Measurements from ENCODE around the gene MYLK.

MYLK gene

DNA sequence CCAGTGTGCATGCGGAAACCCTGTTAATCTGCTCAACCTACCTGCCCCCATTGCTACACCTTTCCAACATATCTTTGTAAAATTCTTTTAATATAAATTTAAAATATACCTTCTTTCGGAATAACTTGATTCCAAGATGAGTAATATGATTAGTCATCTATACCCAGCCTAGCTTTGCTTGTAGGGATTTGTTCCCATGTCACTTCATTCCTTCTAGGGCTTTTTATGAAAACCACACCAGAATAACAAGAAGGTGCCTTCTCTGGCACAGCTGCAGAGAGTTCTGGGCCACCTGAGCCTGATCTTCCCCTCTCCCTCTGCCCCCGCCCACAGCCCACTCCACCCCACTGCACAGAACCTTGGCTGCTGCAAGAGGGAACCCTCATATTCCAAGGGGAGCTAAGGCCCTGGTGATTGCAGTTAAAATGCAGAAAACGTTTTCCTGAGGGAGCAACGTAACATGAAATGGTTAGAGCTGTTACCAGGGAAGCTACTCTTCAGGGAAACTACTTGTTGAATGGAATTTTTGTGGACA is 260.7 kb downstream of the MYLK start:
- TF ChIP-seq CTCF (IDR thresholded peaks at IDR 0.05; ENCODE audit: poor library complexity, severe bottlenecking) = no peak
- no peaks in the 10 kb centered on the region for H3K9me3 ChIP-seq (ENCODE audit: severe bottlenecking)
- ATAC-seq (ENCODE audit: low read depth) = peak; percentile 62
- DNase-seq (ENCODE audit: low spot score) = no peak
- H3K27ac ChIP-seq (ENCODE audit: poor library complexity, severe bottlenecking) = peak overlapping the region; percentile 44
- peaks cover 29% of the 10 kb centered on the region for H3K4me1 ChIP-seq (ENCODE audit: insufficient read depth, poor library complexity, severe bottlenecking)
- H3K27me3 ChIP-seq (ENCODE audit: insufficient read depth, poor library complexity, severe bottlenecking) = no peaks in the 10 kb centered on the region
- no peak overlapping the region for H3K4me3 ChIP-seq (ENCODE audit: severe bottlenecking)
- no peaks in the 10 kb centered on the region for H3K36me3 ChIP-seq (ENCODE audit: low read depth)

GRCh38 chr3:123622766-123623165 is 261.4 kb downstream of the MYLK start:
- TF ChIP-seq CTCF (IDR thresholded peaks at IDR 0.05; ENCODE audit: poor library complexity, severe bottlenecking) = no peak
- no peaks in the 10 kb centered on the region for H3K27me3 ChIP-seq (ENCODE audit: insufficient read depth, poor library complexity, severe bottlenecking)
- ATAC-seq (ENCODE audit: low read depth) (peak; percentile 7; the same call in 1 of the 3 replicates), DNase-seq (ENCODE audit: low spot score) (no peak)
- peaks cover 4% of the 10 kb centered on the region; the same call in 1 of the 2 replicates for H3K36me3 ChIP-seq (ENCODE audit: low read depth)
- H3K9me3 ChIP-seq (ENCODE audit: severe bottlenecking) = no peaks in the 10 kb centered on the region
- H3K4me3 ChIP-seq (ENCODE audit: severe bottlenecking) = no peak overlapping the region
- H3K27ac ChIP-seq (ENCODE audit: poor library complexity, severe bottlenecking) = peak overlapping the region; percentile 44
- H3K4me1 ChIP-seq (ENCODE audit: insufficient read depth, poor library complexity, severe bottlenecking) = peaks cover 35% of the 10 kb centered on the region

GRCh38 chr3:123621850-123622189 is 262.3 kb downstream of the MYLK start:
- ATAC-seq (ENCODE audit: low read depth) (no peak), DNase-seq (ENCODE audit: low spot score) (no peak)
- H3K27me3 ChIP-seq (ENCODE audit: insufficient read depth, poor library complexity, severe bottlenecking) = no peaks in the 10 kb centered on the region
- TF ChIP-seq CTCF (IDR thresholded peaks at IDR 0.05; ENCODE audit: poor library complexity, severe bottlenecking) = no peak
- no peaks in the 10 kb centered on the region for H3K9me3 ChIP-seq (ENCODE audit: severe bottlenecking)
- H3K36me3 ChIP-seq (ENCODE audit: low read depth) = peaks cover 13% of the 10 kb centered on the region
- no peak overlapping the region for H3K4me3 ChIP-seq (ENCODE audit: severe bottlenecking)
- H3K4me1 ChIP-seq (ENCODE audit: insufficient read depth, poor library complexity, severe bottlenecking) = peaks cover 39% of the 10 kb centered on the region
- H3K27ac ChIP-seq (ENCODE audit: poor library complexity, severe bottlenecking) = no peak overlapping the region

DNA sequence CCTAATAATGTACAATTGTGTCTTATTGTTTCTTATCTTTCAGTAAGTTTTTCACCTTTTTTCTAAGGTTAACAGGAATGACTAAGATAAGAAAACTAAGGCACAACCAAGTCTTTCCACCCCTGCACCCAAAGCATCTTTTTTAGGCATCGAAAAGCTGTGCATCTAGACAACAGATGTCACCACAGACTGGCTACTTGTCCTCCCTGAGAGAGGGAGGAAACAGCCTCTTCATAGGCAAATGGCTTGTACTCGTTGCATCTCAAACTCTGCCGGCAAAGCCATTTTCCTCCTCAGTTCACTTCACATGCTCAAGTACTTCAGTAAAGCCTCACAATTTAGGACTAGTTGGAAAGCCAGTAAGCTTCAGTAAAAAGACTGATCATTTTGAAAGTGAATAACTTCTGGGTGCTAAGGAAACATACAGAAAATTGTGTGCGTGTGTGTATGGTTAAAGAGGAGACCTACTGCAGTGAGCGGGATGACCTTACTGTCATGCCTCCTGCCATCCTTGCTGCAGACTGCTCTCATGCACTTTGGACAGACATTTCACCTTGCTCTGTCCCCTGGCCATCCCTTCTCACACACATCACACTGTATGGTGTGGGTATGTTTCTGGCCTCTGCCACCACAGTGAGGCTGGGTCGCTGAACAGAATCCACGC is 262.8 kb downstream of the MYLK start:
- no peaks in the 10 kb centered on the region for H3K9me3 ChIP-seq (ENCODE audit: severe bottlenecking)
- H3K36me3 ChIP-seq (ENCODE audit: low read depth) = peaks cover 18% of the 10 kb centered on the region
- no peaks in the 10 kb centered on the region for H3K27me3 ChIP-seq (ENCODE audit: insufficient read depth, poor library complexity, severe bottlenecking)
- ATAC-seq (ENCODE audit: low read depth) (no peak), DNase-seq (ENCODE audit: low spot score) (no peak)
- H3K4me3 ChIP-seq (ENCODE audit: severe bottlenecking) = no peak overlapping the region
- peaks cover 39% of the 10 kb centered on the region for H3K4me1 ChIP-seq (ENCODE audit: insufficient read depth, poor library complexity, severe bottlenecking)
- no peak overlapping the region for H3K27ac ChIP-seq (ENCODE audit: poor library complexity, severe bottlenecking)
- TF ChIP-seq CTCF (IDR thresholded peaks at IDR 0.05; ENCODE audit: poor library complexity, severe bottlenecking) = no peak

DNA sequence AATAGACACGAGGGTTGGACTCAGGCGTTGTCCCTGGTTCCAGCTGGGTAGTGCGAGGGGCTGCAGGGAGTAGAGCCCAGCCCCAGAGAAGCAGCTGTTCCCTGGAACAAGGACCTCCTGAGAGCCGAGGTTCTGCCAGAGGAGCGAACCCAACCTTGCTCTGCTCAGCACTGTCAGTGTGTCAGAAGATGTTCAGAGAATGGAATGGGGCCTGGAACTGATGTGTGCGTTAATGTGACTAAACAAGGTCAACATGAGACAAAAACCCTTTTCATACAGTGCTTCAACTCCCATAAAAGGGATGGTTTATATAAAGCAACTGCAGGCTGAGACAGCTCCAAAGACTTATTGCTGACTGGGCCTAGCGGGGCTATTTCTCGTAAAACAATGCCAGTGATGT is 263.8 kb downstream of the MYLK start:
- peak; percentile 20; the same call in 1 of the 3 replicates for ATAC-seq (ENCODE audit: low read depth)
- H3K9me3 ChIP-seq (ENCODE audit: severe bottlenecking) = no peaks in the 10 kb centered on the region
- peaks cover 39% of the 10 kb centered on the region for H3K4me1 ChIP-seq (ENCODE audit: insufficient read depth, poor library complexity, severe bottlenecking)
- no peaks in the 10 kb centered on the region for H3K27me3 ChIP-seq (ENCODE audit: insufficient read depth, poor library complexity, severe bottlenecking)
- DNase-seq (ENCODE audit: low spot score) = no peak
- H3K36me3 ChIP-seq (ENCODE audit: low read depth) = peaks cover 22% of the 10 kb centered on the region
- H3K4me3 ChIP-seq (ENCODE audit: severe bottlenecking) = no peak overlapping the region
- H3K27ac ChIP-seq (ENCODE audit: poor library complexity, severe bottlenecking) = no peak overlapping the region
- no peak for TF ChIP-seq CTCF (IDR thresholded peaks at IDR 0.05; ENCODE audit: poor library complexity, severe bottlenecking)

Data from RWPE2 (cell line).